AG09309 (cell line): ENCODE results near the gene GLRX5.

Source experiments
- DNase-seq: peaks from one replicate; pipeline ENCODE4 v3.0.0-alpha.2; 2010; ENCODE audit warnings: low read depth
- H3K4me3 ChIP-seq: 2 replicates; pipeline ENCODE4 v1.5.1; 2011; ENCODE audit warnings: mild to moderate bottlenecking, low read depth, low read length, moderate library complexity; ENCODE audit not compliant: control insufficient read depth
- CTCF ChIP-seq: IDR thresholded peaks from 2 replicates; pipeline ENCODE4 v1.5.1; 2011; ENCODE audit warnings: mild to moderate bottlenecking, low read depth, low read length, inconsistent platforms; ENCODE audit not compliant: insufficient read depth, control insufficient read depth; ENCODE audit errors: missing control alignments

The GLRX5 gene

GRCh38 chr14:95498622-95499353 is 36.1 kb upstream of the GLRX5 start:
- H3K4me3 ChIP-seq, result no peak overlapping the region
- DNase-seq, result no peak
- TF ChIP-seq CTCF, result no peak

GRCh38 chr14:95499354-95499750 is 35.5 kb upstream of the GLRX5 start:
- no peak for DNase-seq
- no peak for TF ChIP-seq CTCF

GRCh38 chr14:95500201-95500681 is 34.6 kb upstream of the GLRX5 start:
- TF ChIP-seq CTCF, result no peak
- H3K4me3 ChIP-seq, result no peak overlapping the region
- no peak for DNase-seq

More at GRCh38 chr14:95499354-95499750, 35.5 kb upstream of the GLRX5 start:
- H3K4me3 ChIP-seq, result no peak overlapping the region

- no peak for DNase-seq
- TF ChIP-seq CTCF, result no peak
Measured at GRCh38 chr14:95500772-95501401, 34.0 kb upstream of the GLRX5 start.

GRCh38 chr14:95502381-95502950 is 32.4 kb upstream of the GLRX5 start:
- no peak overlapping the region for H3K4me3 ChIP-seq
- TF ChIP-seq CTCF, result no peak
- DNase-seq, result no peak

More at GRCh38 chr14:95500772-95501401, 34.0 kb upstream of the GLRX5 start:
- H3K4me3 ChIP-seq, result no peak overlapping the region

GRCh38 chr14:95503365-95504134 is 31.3 kb upstream of the GLRX5 start:
- DNase-seq, result no peak
- H3K4me3 ChIP-seq, result no peak overlapping the region
- TF ChIP-seq CTCF, result no peak
